Stimulated activated naive CD8-positive, alpha-beta T cell treated with anti-CD3 and anti-CD28 coated beads, Interleukin-15, amount 100 ng/mL, for 72 hours (primary cell): ENCODE results near the gene RFLNA.
A peak's percentile ranks its signal among the peaks of the same experiment; 100 is the strongest.

Experiments used
- ATAC-seq: fragments of 150-1000 bp; cut with Tn5 transposase; 2 replicates; pipeline ENCODE4 v1.10.0; 2021; ENCODE audit warnings: mild to moderate bottlenecking, moderate library complexity
- DNase-seq, 2 donors: peaks; one replicate each; pipeline ENCODE4 v3.0.0; 2021 to 2022
- H3K27ac Mint-ChIP-seq, 2 donors: one replicate each; pipeline ENCODE4 v1.8.0; 2022; ENCODE audit warnings: mild to moderate bottlenecking in 2 of 2, mixed read lengths in 2 of 2, moderate library complexity in 2 of 2
- H3K27me3 Mint-ChIP-seq: one replicate; pipeline ENCODE4 v1.8.0; 2022; ENCODE audit warnings: mixed read lengths
- H3K4me1 Mint-ChIP-seq: one replicate; pipeline ENCODE4 v1.8.0; 2022; ENCODE audit warnings: mild to moderate bottlenecking, mixed read lengths
- H3K4me3 Mint-ChIP-seq, 2 donors: one replicate each; pipeline ENCODE4 v1.8.0; 2022; ENCODE audit warnings: mild to moderate bottlenecking in 2 of 2, mixed read lengths in 2 of 2, moderate library complexity in 1 of 2
- H3K9me3 Mint-ChIP-seq, 2 donors: one replicate each; pipeline ENCODE4 v1.8.0; 2022; ENCODE audit warnings: mixed read lengths in 2 of 2

Gene RFLNA

GRCh38 chr12:124294780-124295341 lies at the start of gene RFLNA:
Gene RFLNA, plus strand, starts transcription at chr12:124295093. Its CDS starts 337 bp downstream, at chr12:124295430.
- H3K4me1 Mint-ChIP-seq, result peaks cover 13% of the 10 kb centered on the region
- H3K4me3 Mint-ChIP-seq, result peak within 1 kb of the TSS; percentile 35 to 41
- H3K27ac Mint-ChIP-seq, result no peak within 1 kb of the TSS
- H3K9me3 Mint-ChIP-seq, result no peaks in the 10 kb centered on the region
- peaks cover 53% of the 10 kb centered on the region for H3K27me3 Mint-ChIP-seq
- DNase-seq (no peak), ATAC-seq (peak; percentile 53)

- no peak overlapping the region for H3K27ac Mint-ChIP-seq
- no peaks in the 10 kb centered on the region for H3K27me3 Mint-ChIP-seq
- H3K4me3 Mint-ChIP-seq, result no peak overlapping the region
- ATAC-seq (no peak), DNase-seq (no peak)
- H3K9me3 Mint-ChIP-seq, result peaks cover 13 to 18% of the 10 kb centered on the region in 2 donors
- H3K4me1 Mint-ChIP-seq, result no peaks in the 10 kb centered on the region
Measured at GRCh38 chr12:124247331-124247730, 47.6 kb upstream of the RFLNA start.

GRCh38 chr12:124248941-124249825 lies 45.7 kb upstream of the RFLNA start:
- no peaks in the 10 kb centered on the region for H3K4me1 Mint-ChIP-seq
- H3K9me3 Mint-ChIP-seq, result peaks cover 13 to 18% of the 10 kb centered on the region in 2 donors
- no peak overlapping the region for H3K4me3 Mint-ChIP-seq
- no peak overlapping the region for H3K27ac Mint-ChIP-seq
- no peaks in the 10 kb centered on the region for H3K27me3 Mint-ChIP-seq
- DNase-seq (no peak), ATAC-seq (no peak)

- no peaks in the 10 kb centered on the region for H3K4me1 Mint-ChIP-seq
- peaks cover 1% of the 10 kb centered on the region for H3K27me3 Mint-ChIP-seq
- no peak for DNase-seq
- no peak overlapping the region for H3K4me3 Mint-ChIP-seq
- ATAC-seq, result no peak
- peaks cover 13 to 18% of the 10 kb centered on the region in 2 donors for H3K9me3 Mint-ChIP-seq
- no peak overlapping the region for H3K27ac Mint-ChIP-seq
Measured at GRCh38 chr12:124251186-124251585, 43.7 kb upstream of the RFLNA start.

- peaks cover 19% of the 10 kb centered on the region for H3K27me3 Mint-ChIP-seq
- no peak overlapping the region for H3K27ac Mint-ChIP-seq
- ATAC-seq, result no peak
- no peaks in the 10 kb centered on the region for H3K4me1 Mint-ChIP-seq
- H3K9me3 Mint-ChIP-seq, result peaks cover 0 to under 1% of the 10 kb centered on the region in 2 donors
- no peak for DNase-seq
- no peak overlapping the region for H3K4me3 Mint-ChIP-seq
Measured at GRCh38 chr12:124252964-124253363, 41.9 kb upstream of the RFLNA start.

GRCh38 chr12:124254126-124254525 lies 40.8 kb upstream of the RFLNA start:
- Mint-ChIP-seq H3K4me1 (no peaks in the 10 kb centered on the region), H3K27me3 (peaks cover 30% of the 10 kb centered on the region), H3K27ac (no peak overlapping the region), H3K4me3 (no peak overlapping the region), H3K9me3 (no peaks in the 10 kb centered on the region)
- DNase-seq (no peak), ATAC-seq (no peak)

GRCh38 chr12:124259154-124260066 lies 35.5 kb upstream of the RFLNA start:
- ATAC-seq, result no peak
- H3K4me1 Mint-ChIP-seq, result no peaks in the 10 kb centered on the region
- no peak overlapping the region for H3K4me3 Mint-ChIP-seq
- H3K9me3 Mint-ChIP-seq, result no peaks in the 10 kb centered on the region
- peak overlapping the region; percentile 23 to 89 for H3K27ac Mint-ChIP-seq
- no peak for DNase-seq
- peaks cover 67% of the 10 kb centered on the region for H3K27me3 Mint-ChIP-seq

- DNase-seq, result no peak
- Mint-ChIP-seq H3K27me3 (peaks cover 67% of the 10 kb centered on the region), H3K9me3 (no peaks in the 10 kb centered on the region), H3K4me1 (no peaks in the 10 kb centered on the region), H3K27ac (peak overlapping the region in 1 of 2 donors; percentile 2), H3K4me3 (no peak overlapping the region)
- no peak for ATAC-seq
Measured at GRCh38 chr12:124261885-124262284, 33.0 kb upstream of the RFLNA start.

GRCh38 chr12:124264089-124264795 lies 30.7 kb upstream of the RFLNA start:
- H3K4me3 Mint-ChIP-seq, result no peak overlapping the region
- no peak for ATAC-seq
- H3K4me1 Mint-ChIP-seq, result no peaks in the 10 kb centered on the region
- H3K9me3 Mint-ChIP-seq, result no peaks in the 10 kb centered on the region
- H3K27ac Mint-ChIP-seq, result no peak overlapping the region
- H3K27me3 Mint-ChIP-seq, result peaks cover 43% of the 10 kb centered on the region
- no peak for DNase-seq

GRCh38 chr12:124264879-124265278 lies 30.0 kb upstream of the RFLNA start:
- no peak overlapping the region for H3K4me3 Mint-ChIP-seq
- H3K4me1 Mint-ChIP-seq, result no peaks in the 10 kb centered on the region
- DNase-seq, result no peak
- no peaks in the 10 kb centered on the region for H3K9me3 Mint-ChIP-seq
- H3K27me3 Mint-ChIP-seq, result peaks cover 37% of the 10 kb centered on the region
- ATAC-seq, result no peak
- peak overlapping the region in 1 of 2 donors; percentile 28 for H3K27ac Mint-ChIP-seq

- Mint-ChIP-seq H3K4me1 (no peaks in the 10 kb centered on the region), H3K27ac (peak overlapping the region in 1 of 2 donors; percentile 4), H3K27me3 (peaks cover 18% of the 10 kb centered on the region), H3K9me3 (no peaks in the 10 kb centered on the region), H3K4me3 (no peak overlapping the region)
- no peak for ATAC-seq
- DNase-seq, result no peak
Measured at GRCh38 chr12:124267205-124267778, 27.6 kb upstream of the RFLNA start.

GRCh38 chr12:124270671-124271070 lies 24.2 kb upstream of the RFLNA start:
- H3K9me3 Mint-ChIP-seq, result no peaks in the 10 kb centered on the region
- H3K4me3 Mint-ChIP-seq, result no peak overlapping the region
- ATAC-seq (no peak), DNase-seq (no peak)
- no peaks in the 10 kb centered on the region for H3K27me3 Mint-ChIP-seq
- no peak overlapping the region for H3K27ac Mint-ChIP-seq
- peaks cover 6% of the 10 kb centered on the region for H3K4me1 Mint-ChIP-seq

- peak; percentile 99 for ATAC-seq
- DNase-seq, result peak; percentile 40 to 82
- peaks cover 15% of the 10 kb centered on the region for H3K4me1 Mint-ChIP-seq
Measured at GRCh38 chr12:124273630-124274029, 21.3 kb upstream of the RFLNA start.

GRCh38 chr12:124276337-124276736 lies 18.6 kb upstream of the RFLNA start:
- peaks cover 41% of the 10 kb centered on the region for H3K27me3 Mint-ChIP-seq
- DNase-seq (no peak), ATAC-seq (no peak)
- H3K4me1 Mint-ChIP-seq, result peaks cover 15% of the 10 kb centered on the region
- H3K27ac Mint-ChIP-seq, result peak overlapping the region in 1 of 2 donors; percentile 47
- H3K4me3 Mint-ChIP-seq, result no peak overlapping the region
- H3K9me3 Mint-ChIP-seq, result no peaks in the 10 kb centered on the region

More at GRCh38 chr12:124273630-124274029, 21.3 kb upstream of the RFLNA start:
- H3K27me3 Mint-ChIP-seq, result peaks cover 20% of the 10 kb centered on the region
- peak overlapping the region in 1 of 2 donors; percentile 62 for H3K27ac Mint-ChIP-seq
- no peak overlapping the region for H3K4me3 Mint-ChIP-seq
- no peaks in the 10 kb centered on the region for H3K9me3 Mint-ChIP-seq
